Testis (tissue), 2 donors: Measurements from ENCODE around the gene CD81.

Experiments used
- POLR2A ChIP-seq: fragments of 450-650 bp; IDR thresholded peaks from one replicate; pipeline ENCODE4 v1.6.1; 2017; ENCODE audit warnings: antibody characterized with exemption, mild to moderate bottlenecking, moderate library complexity
- TF ChIP-seq, protein P1 (sequence below), 3 experiments: fragments of 450-650 bp in 2 of 3; fragments of 200-600 bp in 1 of 3; sonication (generic) in 1 of 3; IDR thresholded peaks; one replicate each; pipeline ENCODE4 v1.5.1; 2016 to 2019; ENCODE audit warnings: antibody characterized with exemption in 3 of 3, mild to moderate bottlenecking in 2 of 3, moderate library complexity in 1 of 3

DNA sequence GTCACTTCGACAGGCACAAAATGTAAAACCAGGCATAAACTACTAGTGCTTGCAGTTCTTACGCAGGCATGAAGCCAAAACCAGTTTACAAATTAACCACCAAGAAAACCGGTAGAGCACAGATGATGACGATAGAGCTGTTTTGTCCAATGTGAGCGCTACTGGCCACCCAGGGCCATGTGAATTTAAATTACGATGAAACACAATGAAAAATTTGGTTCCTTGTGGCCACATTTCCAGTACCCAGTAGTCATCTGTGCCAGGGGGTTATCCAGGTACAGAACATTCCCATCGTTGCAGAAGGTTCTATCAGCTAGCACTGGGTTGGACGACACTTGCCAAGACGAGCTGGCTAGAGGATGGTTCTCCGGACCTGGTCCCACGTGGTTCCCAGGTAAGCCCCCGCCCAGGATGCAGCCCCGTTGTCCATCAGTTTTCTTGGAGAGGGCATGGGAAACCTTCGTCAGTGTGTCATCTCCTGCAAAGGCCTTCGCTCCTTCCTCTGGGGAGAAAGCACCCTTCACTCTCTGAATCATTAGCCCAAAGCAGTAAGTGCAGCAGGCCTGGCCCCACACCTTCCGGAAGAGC is 1.1 kb upstream of the CD81 start:
- TF ChIP-seq, protein P1, sequence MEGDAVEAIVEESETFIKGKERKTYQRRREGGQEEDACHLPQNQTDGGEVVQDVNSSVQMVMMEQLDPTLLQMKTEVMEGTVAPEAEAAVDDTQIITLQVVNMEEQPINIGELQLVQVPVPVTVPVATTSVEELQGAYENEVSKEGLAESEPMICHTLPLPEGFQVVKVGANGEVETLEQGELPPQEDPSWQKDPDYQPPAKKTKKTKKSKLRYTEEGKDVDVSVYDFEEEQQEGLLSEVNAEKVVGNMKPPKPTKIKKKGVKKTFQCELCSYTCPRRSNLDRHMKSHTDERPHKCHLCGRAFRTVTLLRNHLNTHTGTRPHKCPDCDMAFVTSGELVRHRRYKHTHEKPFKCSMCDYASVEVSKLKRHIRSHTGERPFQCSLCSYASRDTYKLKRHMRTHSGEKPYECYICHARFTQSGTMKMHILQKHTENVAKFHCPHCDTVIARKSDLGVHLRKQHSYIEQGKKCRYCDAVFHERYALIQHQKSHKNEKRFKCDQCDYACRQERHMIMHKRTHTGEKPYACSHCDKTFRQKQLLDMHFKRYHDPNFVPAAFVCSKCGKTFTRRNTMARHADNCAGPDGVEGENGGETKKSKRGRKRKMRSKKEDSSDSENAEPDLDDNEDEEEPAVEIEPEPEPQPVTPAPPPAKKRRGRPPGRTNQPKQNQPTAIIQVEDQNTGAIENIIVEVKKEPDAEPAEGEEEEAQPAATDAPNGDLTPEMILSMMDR (IDR thresholded peaks at IDR 0.05), result no peak
- TF ChIP-seq POLR2A, result no peak
